ENCODE data around the gene TAGLN2.

TAGLN2 gene

DNA sequence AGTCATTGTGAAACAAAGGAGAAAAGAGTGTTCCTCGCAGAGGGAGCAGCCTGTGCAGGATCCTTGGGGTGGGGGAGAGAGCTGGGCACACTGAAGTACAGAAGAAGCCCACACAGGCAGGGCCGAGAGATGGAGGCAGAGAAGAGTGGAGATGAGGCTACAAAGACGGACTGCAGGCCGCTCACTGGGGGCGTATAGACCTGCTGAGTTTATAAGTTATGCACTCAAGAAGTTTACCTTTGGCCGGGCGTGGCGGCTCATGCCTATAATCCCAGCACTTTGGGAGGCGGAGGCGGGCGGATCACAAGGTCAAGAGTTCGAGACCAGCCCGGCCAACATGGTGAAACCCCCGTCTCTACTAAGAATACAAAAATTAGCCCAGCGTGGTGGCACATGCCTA is 36.3 kb upstream of the TAGLN2 start:
- no peak for DNase-seq (ENCODE audit: low read depth in 1 of 2, low spot score in 1 of 2)
- Histone ChIP-seq H3K27me3 (ENCODE audit: insufficient read depth, poor library complexity, severe bottlenecking) (peaks cover 2% of the 10 kb centered on the region), H3K27ac (replicated peaks) (no peak overlapping the region), H3K4me3 (replicated peaks; ENCODE audit: insufficient read depth, low read length) (no peak overlapping the region)
- TF ChIP-seq SPI1 (IDR thresholded peaks at IDR 0.05; ENCODE audit: borderline replicate concordance, low read depth) (no peak), GABPA (IDR thresholded peaks at IDR 0.05; ENCODE audit: low read depth) (no peak), POLR2AphosphoS5 (IDR thresholded peaks at IDR 0.05; ENCODE audit: low read depth) (no peak)
- TF ChIP-seq, protein P1, sequence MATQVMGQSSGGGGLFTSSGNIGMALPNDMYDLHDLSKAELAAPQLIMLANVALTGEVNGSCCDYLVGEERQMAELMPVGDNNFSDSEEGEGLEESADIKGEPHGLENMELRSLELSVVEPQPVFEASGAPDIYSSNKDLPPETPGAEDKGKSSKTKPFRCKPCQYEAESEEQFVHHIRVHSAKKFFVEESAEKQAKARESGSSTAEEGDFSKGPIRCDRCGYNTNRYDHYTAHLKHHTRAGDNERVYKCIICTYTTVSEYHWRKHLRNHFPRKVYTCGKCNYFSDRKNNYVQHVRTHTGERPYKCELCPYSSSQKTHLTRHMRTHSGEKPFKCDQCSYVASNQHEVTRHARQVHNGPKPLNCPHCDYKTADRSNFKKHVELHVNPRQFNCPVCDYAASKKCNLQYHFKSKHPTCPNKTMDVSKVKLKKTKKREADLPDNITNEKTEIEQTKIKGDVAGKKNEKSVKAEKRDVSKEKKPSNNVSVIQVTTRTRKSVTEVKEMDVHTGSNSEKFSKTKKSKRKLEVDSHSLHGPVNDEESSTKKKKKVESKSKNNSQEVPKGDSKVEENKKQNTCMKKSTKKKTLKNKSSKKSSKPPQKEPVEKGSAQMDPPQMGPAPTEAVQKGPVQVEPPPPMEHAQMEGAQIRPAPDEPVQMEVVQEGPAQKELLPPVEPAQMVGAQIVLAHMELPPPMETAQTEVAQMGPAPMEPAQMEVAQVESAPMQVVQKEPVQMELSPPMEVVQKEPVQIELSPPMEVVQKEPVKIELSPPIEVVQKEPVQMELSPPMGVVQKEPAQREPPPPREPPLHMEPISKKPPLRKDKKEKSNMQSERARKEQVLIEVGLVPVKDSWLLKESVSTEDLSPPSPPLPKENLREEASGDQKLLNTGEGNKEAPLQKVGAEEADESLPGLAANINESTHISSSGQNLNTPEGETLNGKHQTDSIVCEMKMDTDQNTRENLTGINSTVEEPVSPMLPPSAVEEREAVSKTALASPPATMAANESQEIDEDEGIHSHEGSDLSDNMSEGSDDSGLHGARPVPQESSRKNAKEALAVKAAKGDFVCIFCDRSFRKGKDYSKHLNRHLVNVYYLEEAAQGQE (IDR thresholded peaks at IDR 0.05; ENCODE audit: insufficient replicate concordance, low read depth) = no peak
- TF ChIP-seq, protein P2, sequence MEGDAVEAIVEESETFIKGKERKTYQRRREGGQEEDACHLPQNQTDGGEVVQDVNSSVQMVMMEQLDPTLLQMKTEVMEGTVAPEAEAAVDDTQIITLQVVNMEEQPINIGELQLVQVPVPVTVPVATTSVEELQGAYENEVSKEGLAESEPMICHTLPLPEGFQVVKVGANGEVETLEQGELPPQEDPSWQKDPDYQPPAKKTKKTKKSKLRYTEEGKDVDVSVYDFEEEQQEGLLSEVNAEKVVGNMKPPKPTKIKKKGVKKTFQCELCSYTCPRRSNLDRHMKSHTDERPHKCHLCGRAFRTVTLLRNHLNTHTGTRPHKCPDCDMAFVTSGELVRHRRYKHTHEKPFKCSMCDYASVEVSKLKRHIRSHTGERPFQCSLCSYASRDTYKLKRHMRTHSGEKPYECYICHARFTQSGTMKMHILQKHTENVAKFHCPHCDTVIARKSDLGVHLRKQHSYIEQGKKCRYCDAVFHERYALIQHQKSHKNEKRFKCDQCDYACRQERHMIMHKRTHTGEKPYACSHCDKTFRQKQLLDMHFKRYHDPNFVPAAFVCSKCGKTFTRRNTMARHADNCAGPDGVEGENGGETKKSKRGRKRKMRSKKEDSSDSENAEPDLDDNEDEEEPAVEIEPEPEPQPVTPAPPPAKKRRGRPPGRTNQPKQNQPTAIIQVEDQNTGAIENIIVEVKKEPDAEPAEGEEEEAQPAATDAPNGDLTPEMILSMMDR (IDR thresholded peaks at IDR 0.05; ENCODE audit: insufficient read depth, low read length) = no peak

DNA sequence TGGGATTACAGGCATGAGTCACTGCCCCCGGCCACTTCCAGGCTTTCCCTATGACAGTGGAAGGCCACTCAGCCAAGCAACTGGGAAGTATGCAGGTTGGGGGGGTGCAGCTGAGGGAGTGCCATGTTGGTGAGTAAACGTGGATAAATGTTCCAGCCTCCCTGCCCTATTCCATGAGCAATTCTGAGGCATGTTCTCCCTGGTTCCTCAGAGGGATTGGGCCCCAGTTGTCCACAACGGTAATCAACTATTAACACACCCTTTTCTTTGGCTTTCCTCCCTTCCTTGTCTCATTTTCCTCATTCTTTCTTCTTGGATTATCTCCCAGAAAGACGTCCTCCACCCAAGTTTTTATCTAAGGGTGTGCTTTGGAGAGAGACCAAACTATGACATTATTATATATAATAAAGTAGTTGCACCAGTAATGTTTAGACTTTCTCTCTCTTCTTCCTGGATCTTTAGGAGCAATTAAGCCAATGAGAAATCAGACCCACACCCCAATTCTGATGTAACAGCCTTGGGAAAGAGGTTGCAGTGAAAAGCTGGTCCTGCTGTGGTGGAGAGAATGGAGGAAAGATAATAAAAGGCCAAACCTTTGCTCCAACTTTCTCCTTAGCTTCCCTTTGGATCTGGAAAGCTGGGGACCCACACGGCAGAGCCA is 35.5 kb upstream of the TAGLN2 start:
- H3K4me3 ChIP-seq (replicated peaks; ENCODE audit: insufficient read depth, low read length) = no peak overlapping the region
- H3K27me3 ChIP-seq (ENCODE audit: insufficient read depth, poor library complexity, severe bottlenecking) = peaks cover 2% of the 10 kb centered on the region
- DNase-seq (ENCODE audit: low read depth in 1 of 2, low spot score in 1 of 2) = no peak
- TF ChIP-seq SPI1 (IDR thresholded peaks at IDR 0.05; ENCODE audit: borderline replicate concordance, low read depth) (no peak), POLR2AphosphoS5 (IDR thresholded peaks at IDR 0.05; ENCODE audit: low read depth) (no peak), GABPA (IDR thresholded peaks at IDR 0.05; ENCODE audit: low read depth) (no peak)
- TF ChIP-seq, protein P2 (IDR thresholded peaks at IDR 0.05; ENCODE audit: insufficient read depth, low read length) = no peak
- TF ChIP-seq, protein P1 (IDR thresholded peaks at IDR 0.05; ENCODE audit: insufficient replicate concordance, low read depth) = no peak
- H3K27ac ChIP-seq (replicated peaks) = no peak overlapping the region

GRCh38 chr1:159959451-159959850 is 34.1 kb upstream of the TAGLN2 start:
- H3K27me3 ChIP-seq (ENCODE audit: insufficient read depth, poor library complexity, severe bottlenecking) = peaks cover 4% of the 10 kb centered on the region
- DNase-seq (ENCODE audit: low read depth in 1 of 2, low spot score in 1 of 2) = no peak
- TF ChIP-seq GABPA (IDR thresholded peaks at IDR 0.05; ENCODE audit: low read depth) (no peak), POLR2AphosphoS5 (IDR thresholded peaks at IDR 0.05; ENCODE audit: low read depth) (no peak), SPI1 (IDR thresholded peaks at IDR 0.05; ENCODE audit: borderline replicate concordance, low read depth) (no peak)
- TF ChIP-seq, protein P2 (IDR thresholded peaks at IDR 0.05; ENCODE audit: insufficient read depth, low read length) = no peak
- TF ChIP-seq, protein P1 (IDR thresholded peaks at IDR 0.05; ENCODE audit: insufficient replicate concordance, low read depth) = no peak

More at GRCh38 chr1:159959451-159959850, 34.1 kb upstream of the TAGLN2 start:
- H3K4me3 ChIP-seq (replicated peaks; ENCODE audit: insufficient read depth, low read length) = no peak overlapping the region
- H3K27ac ChIP-seq (replicated peaks) = no peak overlapping the region
